ENCODE measurements around the gene DTYMK. TPM values are rescaled to one million over a fixed set of nuclear protein-coding genes. Genes with fewer than 3 reads are reported as not detected.

The DTYMK gene
- total and polyA plus RNA-seq, 2 donors (not counting 1 experiment from before 2014, with no cell fraction given) = 19.5 to 26.3 TPM

- intact Hi-C loops (cut with micrococcal nuclease) = no loop called here
- Histone ChIP-seq H3K9me3 (ENCODE audit: control extremely low read depth in 1 of 3, control insufficient read depth in 2 of 3, insufficient read depth in 1 of 3, low read length in 2 of 3) (no peaks in the 10 kb centered on the region), H3K4me3 (ENCODE audit: control extremely low read depth in 1 of 5, extremely low read depth in 1 of 5, insufficient read depth in 1 of 5, low read depth in 2 of 5, low read length in 4 of 5) (no peak overlapping the region), H3K27ac (ENCODE audit: low read length in 2 of 2) (no peak overlapping the region), H3K4me1 (ENCODE audit: control insufficient read depth in 2 of 2, insufficient read depth in 2 of 2, low read length in 2 of 2) (no peaks in the 10 kb centered on the region), H3K4me2 (replicated peaks; ENCODE audit: low read depth, low read length, poor library complexity, severe bottlenecking) (no peak overlapping the region), H2AFZ (ENCODE audit: insufficient read depth, low read depth, low read length, poor library complexity, severe bottlenecking) (no peak overlapping the region), H3K79me2 (ENCODE audit: control insufficient read depth, insufficient read depth, low read length) (peaks cover 3% of the 10 kb centered on the region), H3K27me3 (replicated peaks in 1 of 4; ENCODE audit: control extremely low read depth in 1 of 4, control insufficient read depth in 3 of 4, insufficient read depth in 4 of 4, low read length in 3 of 4) (no peaks in the 10 kb centered on the region), H3K9ac (ENCODE audit: low read length) (no peak overlapping the region), H3K36me3 (replicated peaks in 1 of 2; ENCODE audit: control extremely low read depth in 1 of 2, control insufficient read depth in 1 of 2, extremely low read depth in 1 of 2, insufficient read depth in 2 of 2, low read length in 1 of 2) (peaks cover 0 to 30% of the 10 kb centered on the region in 2 experiments), H4K20me1 (ENCODE audit: control insufficient read depth, insufficient read depth, low read length, poor library complexity, severe bottlenecking) (no peaks in the 10 kb centered on the region)
- DNase-seq = no peak
- Mint-ChIP-seq H3K27ac (no peak overlapping the region), H3K9me3 (ENCODE audit: insufficient read depth) (no peaks in the 10 kb centered on the region), H3K27me3 (no peaks in the 10 kb centered on the region), H3K4me3 (no peak overlapping the region), H3K4me1 (no peaks in the 10 kb centered on the region)
- ChIA-PET CTCF (no interaction called here), POLR2A (no interaction called here)
- no peak for ATAC-seq (ENCODE audit: low read depth)
- no peak for TF ChIP-seq CTCF (IDR thresholded peaks at IDR 0.05)
- WGBS (ENCODE audit: insufficient coverage) = 93% methylated on average over 17 of the region's 17 CpGs
Observed at GRCh38 chr2:241675885-241676284, 10.7 kb downstream of the DTYMK start.

GRCh38 chr2:241673797-241674725, 12.6 kb downstream of the DTYMK start:
- no peak overlapping the region for H3K9ac ChIP-seq (ENCODE audit: low read length)
- H3K4me2 ChIP-seq (replicated peaks; ENCODE audit: low read depth, low read length, poor library complexity, severe bottlenecking) = no peak overlapping the region
- H3K36me3 ChIP-seq (replicated peaks in 1 of 2; ENCODE audit: control extremely low read depth in 1 of 2, control insufficient read depth in 1 of 2, extremely low read depth in 1 of 2, insufficient read depth in 2 of 2, low read length in 1 of 2) = peaks cover 0 to 37% of the 10 kb centered on the region in 2 experiments
- intact Hi-C loops (cut with micrococcal nuclease) = no loop called here
- no peak overlapping the region for H3K4me3 ChIP-seq (ENCODE audit: control extremely low read depth in 1 of 5, extremely low read depth in 1 of 5, insufficient read depth in 1 of 5, low read depth in 2 of 5, low read length in 4 of 5)
- DNase-seq (no peak), ATAC-seq (ENCODE audit: low read depth) (no peak)
- no peaks in the 10 kb centered on the region for H3K4me1 ChIP-seq (ENCODE audit: control insufficient read depth in 2 of 2, insufficient read depth in 2 of 2, low read length in 2 of 2)
- ChIA-PET CTCF (no interaction called here), POLR2A (no interaction called here)
- no peaks in the 10 kb centered on the region for H3K27me3 ChIP-seq (replicated peaks in 1 of 4; ENCODE audit: control extremely low read depth in 1 of 4, control insufficient read depth in 3 of 4, insufficient read depth in 4 of 4, low read length in 3 of 4)
- no peak overlapping the region for H3K27ac ChIP-seq (ENCODE audit: low read length in 2 of 2)
- Mint-ChIP-seq H3K27me3 (no peaks in the 10 kb centered on the region), H3K27ac (no peak overlapping the region), H3K9me3 (ENCODE audit: insufficient read depth) (no peaks in the 10 kb centered on the region), H3K4me1 (no peaks in the 10 kb centered on the region), H3K4me3 (no peak overlapping the region)
- no peaks in the 10 kb centered on the region for H3K9me3 ChIP-seq (ENCODE audit: control extremely low read depth in 1 of 3, control insufficient read depth in 2 of 3, insufficient read depth in 1 of 3, low read length in 2 of 3)
- no peaks in the 10 kb centered on the region for H3K79me2 ChIP-seq (ENCODE audit: control insufficient read depth, insufficient read depth, low read length)
- no peak overlapping the region for H2AFZ ChIP-seq (ENCODE audit: insufficient read depth, low read depth, low read length, poor library complexity, severe bottlenecking)
- 88% methylated on average over 20 of the region's 21 CpGs for WGBS (ENCODE audit: insufficient coverage)
- TF ChIP-seq EZH2 (IDR thresholded peaks at IDR 0.05; ENCODE audit: borderline replicate concordance, insufficient read depth, low read depth, low read length, poor library complexity, severe bottlenecking) = no peak
- no peaks in the 10 kb centered on the region for H4K20me1 ChIP-seq (ENCODE audit: control insufficient read depth, insufficient read depth, low read length, poor library complexity, severe bottlenecking)
